ENCODE data around the gene MYO9A. TPM values are rescaled to one million over a fixed set of nuclear protein-coding genes. Genes with fewer than 3 reads are reported as not detected.

The MYO9A gene
- total RNA-seq, 1 donor from 2014 or later: 41.8 TPM

- H3K9me3 Mint-ChIP-seq (ENCODE audit: low read depth): no peaks in the 10 kb centered on the region
- H3K36me3 Mint-ChIP-seq (ENCODE audit: low read depth): no peaks in the 10 kb centered on the region
- peaks cover 15% of the 10 kb centered on the region for H3K4me1 Mint-ChIP-seq (ENCODE audit: low read depth)
- H3K27me3 Mint-ChIP-seq (ENCODE audit: low read depth): no peaks in the 10 kb centered on the region
- no peak for TF ChIP-seq CTCF (IDR thresholded peaks at IDR 0.05)
- H3K4me3 Mint-ChIP-seq (ENCODE audit: unreplicated experiment): no peak overlapping the region
- DNase-seq (ENCODE audit: low spot score): no peak
- H3K27ac Mint-ChIP-seq (ENCODE audit: unreplicated experiment): no peak overlapping the region
Measured at GRCh38 chr15:71811752-71812735, 305.9 kb downstream of the MYO9A start.

- Mint-ChIP-seq H3K27me3 (ENCODE audit: low read depth) (no peaks in the 10 kb centered on the region), H3K9me3 (ENCODE audit: low read depth) (no peaks in the 10 kb centered on the region), H3K36me3 (ENCODE audit: low read depth) (no peaks in the 10 kb centered on the region), H3K27ac (ENCODE audit: unreplicated experiment) (no peak overlapping the region), H3K4me3 (ENCODE audit: unreplicated experiment) (no peak overlapping the region), H3K4me1 (ENCODE audit: low read depth) (peaks cover 23% of the 10 kb centered on the region)
- no peak for DNase-seq (ENCODE audit: low spot score)
- no peak for TF ChIP-seq CTCF (IDR thresholded peaks at IDR 0.05)
Measured at GRCh38 chr15:71811036-71811736, 306.8 kb downstream of the MYO9A start.

GRCh38 chr15:71810256-71811035, 307.5 kb downstream of the MYO9A start, which contains the start of gene NR2E3:
TSS of gene NR2E3 (plus strand) at chr15:71810554. CDS start at chr15:71810744, 190 bp downstream.
- no peaks in the 10 kb centered on the region for H3K27me3 Mint-ChIP-seq (ENCODE audit: low read depth)
- peaks cover 30% of the 10 kb centered on the region for H3K4me1 Mint-ChIP-seq (ENCODE audit: low read depth)
- H3K27ac Mint-ChIP-seq (ENCODE audit: unreplicated experiment): no peak within 1 kb of the TSS
- no peak for TF ChIP-seq CTCF (IDR thresholded peaks at IDR 0.05)
- no peak for DNase-seq (ENCODE audit: low spot score)
- H3K36me3 Mint-ChIP-seq (ENCODE audit: low read depth): no peaks in the 10 kb centered on the region
- H3K4me3 Mint-ChIP-seq (ENCODE audit: unreplicated experiment): no peak within 1 kb of the TSS
- no peaks in the 10 kb centered on the region for H3K9me3 Mint-ChIP-seq (ENCODE audit: low read depth)

GRCh38 chr15:71809346-71809745, 308.6 kb downstream of the MYO9A start:
- no peaks in the 10 kb centered on the region for H3K27me3 Mint-ChIP-seq (ENCODE audit: low read depth)
- no peaks in the 10 kb centered on the region for H3K36me3 Mint-ChIP-seq (ENCODE audit: low read depth)
- TF ChIP-seq CTCF (IDR thresholded peaks at IDR 0.05): no peak
- peaks cover 40% of the 10 kb centered on the region for H3K4me1 Mint-ChIP-seq (ENCODE audit: low read depth)
- H3K9me3 Mint-ChIP-seq (ENCODE audit: low read depth): no peaks in the 10 kb centered on the region
- H3K27ac Mint-ChIP-seq (ENCODE audit: unreplicated experiment): no peak overlapping the region
- H3K4me3 Mint-ChIP-seq (ENCODE audit: unreplicated experiment): no peak overlapping the region
- no peak for DNase-seq (ENCODE audit: low spot score)

Data from chondrocyte (in vitro differentiated cells).